OCI-LY1 (cell line): ENCODE data around the gene DUSP22.

Experiments used
- H2AFZ ChIP-seq: fragments of 200-600 bp; sonication (generic), shearing (Covaris generic); 2 replicates; pipeline ENCODE4 v1.6.0; 2014; ENCODE audit warnings: antibody characterized with exemption, mild to moderate bottlenecking, low read length
- H3F3A ChIP-seq: fragments of 200-600 bp; sonication (generic), shearing (Covaris generic); 2 replicates; pipeline ENCODE4 v1.6.0; 2014; ENCODE audit warnings: mild to moderate bottlenecking, antibody characterized with exemption, low read length, moderate library complexity; ENCODE audit not compliant: insufficient read depth
- H3K27ac ChIP-seq: fragments of 200-600 bp; sonication (generic); 2 replicates; pipeline ENCODE4 v1.5.1; 2014; ENCODE audit warnings: low read length, mixed run types, mild to moderate bottlenecking, low read depth; ENCODE audit not compliant: poor library complexity, severe bottlenecking
- H3K27me3 ChIP-seq: fragments of 200-600 bp; sonication (generic); 2 replicates; pipeline ENCODE4 v1.6.0; 2014; ENCODE audit warnings: antibody characterized with exemption, mild to moderate bottlenecking, low read length, moderate library complexity; ENCODE audit not compliant: insufficient read depth
- H3K36me3 ChIP-seq: fragments of 200-600 bp; sonication (generic); 2 replicates; pipeline ENCODE4 v1.6.1; 2014; ENCODE audit warnings: mild to moderate bottlenecking, antibody characterized with exemption, low read length, moderate library complexity, mixed read lengths; ENCODE audit not compliant: insufficient read depth
- H3K4me1 ChIP-seq: fragments of 200-600 bp; sonication (generic); 2 replicates; pipeline ENCODE4 v1.5.1; 2014; ENCODE audit warnings: mild to moderate bottlenecking, low read length, moderate library complexity; ENCODE audit not compliant: insufficient read depth, severe bottlenecking
- H3K4me2 ChIP-seq: fragments of 200-600 bp; sonication (generic), shearing (Covaris generic); 2 replicates; pipeline ENCODE4 v1.6.1; 2014; ENCODE audit warnings: low read length
- H3K4me3 ChIP-seq: fragments of 200-600 bp; sonication (generic); 2 replicates; pipeline ENCODE4 v1.5.1; 2014; ENCODE audit warnings: low read length, low read depth, mild to moderate bottlenecking, mixed read lengths; ENCODE audit not compliant: poor library complexity, severe bottlenecking
- H3K79me2 ChIP-seq: fragments of 200-600 bp; shearing (Covaris generic); 2 replicates; pipeline ENCODE4 v1.6.1; 2016; ENCODE audit warnings: mixed run types, low read length, mixed read lengths; ENCODE audit not compliant: insufficient read depth
- H3K9ac ChIP-seq: fragments of 200-600 bp; sonication (generic), shearing (Covaris generic); 2 replicates; pipeline ENCODE4 v1.6.1; 2014; ENCODE audit warnings: mild to moderate bottlenecking, low read length, mixed read lengths
- H3K9me2 ChIP-seq: fragments of 200-600 bp; sonication (generic), shearing (Covaris generic); 2 replicates; pipeline ENCODE4 v1.6.1; 2014; ENCODE audit warnings: low read depth, mild to moderate bottlenecking, low read length, mixed read lengths
- H3K9me3 ChIP-seq: fragments of 200-600 bp; shearing (Covaris generic); 2 replicates; pipeline ENCODE4 v1.6.1; 2014; ENCODE audit warnings: low read length, mixed read lengths
- H4K20me1 ChIP-seq: fragments of 200-600 bp; sonication (generic), shearing (Covaris generic); 2 replicates; pipeline ENCODE4 v1.6.0; 2016; ENCODE audit warnings: mild to moderate bottlenecking, low read length; ENCODE audit not compliant: insufficient read depth
- CTCF ChIP-seq: fragments of 200-600 bp; sonication (generic), shearing (Covaris generic); IDR thresholded peaks from 2 replicates; pipeline ENCODE4 v1.5.1; 2017; ENCODE audit warnings: mild to moderate bottlenecking, antibody characterized with exemption, low read length, moderate library complexity, mixed read lengths
- EZH2 ChIP-seq: fragments of 200-600 bp; sonication (generic), shearing (Covaris generic); IDR thresholded peaks from 2 replicates; pipeline ENCODE4 v1.8.0; 2017; ENCODE audit warnings: borderline replicate concordance, mixed run types, mild to moderate bottlenecking, antibody characterized with exemption, low read length, moderate library complexity, mixed read lengths

DUSP22 gene

GRCh38 chr6:391559-392440 lies 99.5 kb downstream of the DUSP22 start, which contains the start of gene IRF4:
IRF4 (plus strand) TSS chr6:391752; CDS start chr6:393153, 1,401 bp downstream.
- H3K27me3 ChIP-seq = peaks cover 7% of the 10 kb centered on the region; the same call in 1 of the 2 replicates
- H4K20me1 ChIP-seq = no peaks in the 10 kb centered on the region
- H3F3A ChIP-seq = no peaks in the 10 kb centered on the region
- peaks cover 43% of the 10 kb centered on the region for H3K4me1 ChIP-seq
- H2AFZ ChIP-seq = no peak within 1 kb of the TSS
- peak within 1 kb of the TSS; percentile 89 for H3K4me3 ChIP-seq
- H3K9me3 ChIP-seq = no peaks in the 10 kb centered on the region
- H3K79me2 ChIP-seq = no peaks in the 10 kb centered on the region; the same call in 1 of the 2 replicates
- H3K4me2 ChIP-seq = peak within 1 kb of the TSS; percentile 85
- no peaks in the 10 kb centered on the region for H3K9me2 ChIP-seq
- TF ChIP-seq CTCF (no peak), EZH2 (no peak)
- H3K27ac ChIP-seq = no peak within 1 kb of the TSS
- H3K36me3 ChIP-seq = peaks cover 41% of the 10 kb centered on the region
- peak within 1 kb of the TSS; percentile 81 for H3K9ac ChIP-seq

DNA sequence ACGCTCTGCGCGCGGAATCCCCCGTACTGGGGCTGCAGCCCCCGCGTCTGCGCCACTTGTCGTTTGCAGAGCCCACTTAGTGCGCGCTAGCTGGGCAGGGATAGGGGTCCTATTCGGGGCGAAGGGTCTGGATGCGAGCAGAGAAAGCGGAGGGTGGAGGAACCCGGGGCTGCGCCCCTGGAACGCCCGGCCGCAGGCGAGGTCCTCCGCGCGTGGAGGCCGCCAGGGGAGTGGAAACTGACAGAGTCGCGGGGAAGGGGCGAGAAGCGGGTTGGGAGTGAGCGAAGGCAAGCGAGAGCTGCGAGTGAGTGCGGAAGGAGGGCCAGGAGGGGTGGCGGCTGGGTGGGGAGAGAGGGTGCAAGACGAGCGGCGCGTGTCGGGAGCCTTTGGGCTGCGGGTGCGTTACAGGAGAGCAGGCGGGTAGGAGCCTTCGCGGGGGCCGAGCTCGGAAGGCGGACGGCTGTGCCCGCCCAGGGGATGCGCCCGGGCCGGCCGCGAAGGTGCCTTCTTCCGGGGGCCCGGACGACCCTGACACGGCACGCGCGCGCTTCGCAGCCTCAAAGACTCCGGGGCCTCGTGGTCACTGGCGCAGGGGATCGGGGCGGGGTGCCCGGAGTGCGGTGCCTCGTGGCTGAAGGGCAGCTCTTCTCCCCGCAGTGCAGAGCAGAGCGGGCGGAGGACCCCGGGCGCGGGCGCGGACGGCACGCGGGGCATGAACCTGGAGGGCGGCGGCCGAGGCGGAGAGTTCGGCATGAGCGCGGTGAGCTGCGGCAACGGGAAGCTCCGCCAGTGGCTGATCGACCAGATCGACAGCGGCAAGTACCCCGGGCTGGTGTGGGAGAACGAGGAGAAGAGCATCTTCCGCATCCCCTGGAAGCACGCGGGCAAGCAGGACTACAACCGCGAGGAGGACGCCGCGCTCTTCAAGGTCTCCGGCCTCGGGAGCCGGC lies 100.4 kb downstream of the DUSP22 start:
- Histone ChIP-seq H2AFZ (no peak overlapping the region), H3K27me3 (peaks cover 4% of the 10 kb centered on the region; the same call in 1 of the 2 replicates), H3K79me2 (no peaks in the 10 kb centered on the region; the same call in 1 of the 2 replicates), H3K9me3 (no peaks in the 10 kb centered on the region), H3K4me1 (peaks cover 50% of the 10 kb centered on the region), H3K4me3 (peak overlapping the region; percentile 89), H3K9ac (peak overlapping the region; percentile 81), H3K36me3 (peaks cover 49% of the 10 kb centered on the region), H3K4me2 (peak overlapping the region; percentile 85), H3K27ac (no peak overlapping the region), H3F3A (no peaks in the 10 kb centered on the region), H4K20me1 (no peaks in the 10 kb centered on the region), H3K9me2 (no peaks in the 10 kb centered on the region)
- TF ChIP-seq CTCF = no peak
- TF ChIP-seq EZH2 = no peak

DNA sequence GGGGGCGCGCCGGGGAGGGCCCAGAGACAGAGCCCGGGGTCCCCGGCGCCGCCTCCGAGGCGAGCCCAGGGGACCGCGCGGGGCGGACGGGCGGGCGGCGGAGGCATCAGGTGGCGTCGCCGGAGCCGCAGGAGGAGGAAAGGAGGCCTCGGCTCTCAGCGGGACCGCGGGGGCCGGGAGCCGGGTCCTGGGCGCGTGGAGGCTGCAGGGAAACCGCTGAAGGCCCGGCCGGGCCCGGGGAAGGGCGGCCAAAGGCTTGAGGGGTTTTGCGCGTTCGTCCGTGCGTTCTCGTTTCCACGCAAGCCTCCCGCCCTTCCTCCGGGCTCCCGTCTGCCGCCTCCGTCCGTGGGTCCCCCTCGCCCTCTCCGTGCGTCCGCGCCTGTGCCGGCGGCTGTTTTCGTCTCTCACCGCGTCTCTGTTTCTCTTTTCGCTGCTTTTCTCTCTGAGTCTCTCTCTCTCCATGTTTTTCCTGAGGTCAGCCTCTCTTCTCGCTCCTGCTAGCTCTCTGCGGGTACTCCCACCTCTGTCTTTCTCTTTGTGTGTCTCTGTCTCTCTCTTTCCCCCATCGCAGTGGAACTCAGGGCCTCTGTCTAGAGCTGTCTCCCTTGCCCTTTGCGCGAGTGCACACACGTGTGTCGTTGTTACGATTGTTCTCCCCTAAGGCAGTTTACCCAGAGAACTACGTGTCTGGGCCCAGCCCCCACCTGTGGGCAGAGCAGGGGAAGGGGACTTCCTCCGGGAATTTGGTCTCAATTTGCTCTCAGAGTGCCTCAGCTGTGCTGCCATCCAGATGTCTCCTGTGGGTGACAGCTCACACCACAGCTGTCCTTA lies 101.3 kb downstream of the DUSP22 start:
- H3K4me3 ChIP-seq = peak overlapping the region; percentile 89
- H2AFZ ChIP-seq = no peak overlapping the region
- no peak overlapping the region for H3K27ac ChIP-seq
- no peaks in the 10 kb centered on the region for H3K9me2 ChIP-seq
- H3K27me3 ChIP-seq = peaks cover under 1% of the 10 kb centered on the region; the same call in 1 of the 2 replicates
- peaks cover 54% of the 10 kb centered on the region for H3K4me1 ChIP-seq
- H3K9ac ChIP-seq = peak overlapping the region; percentile 81
- peak overlapping the region; percentile 85 for H3K4me2 ChIP-seq
- H3K36me3 ChIP-seq = peaks cover 58% of the 10 kb centered on the region
- H3F3A ChIP-seq = no peaks in the 10 kb centered on the region
- no peaks in the 10 kb centered on the region; the same call in 1 of the 2 replicates for H3K79me2 ChIP-seq
- H3K9me3 ChIP-seq = no peaks in the 10 kb centered on the region
- H4K20me1 ChIP-seq = no peaks in the 10 kb centered on the region
- TF ChIP-seq EZH2 = no peak
- TF ChIP-seq CTCF = no peak
